B cell (primary cell): ENCODE measurements around the gene PIP4P1. TPM values are rescaled to one million over a fixed set of nuclear protein-coding genes. Genes with fewer than 3 reads are reported as not detected.

Experiments
- ATAC-seq: fragments of 200-7000 bp; cut with Tn5 transposase; one replicate; pipeline ENCODE4 v1.10.0; 2021; ENCODE audit warnings: low read depth, mild to moderate bottlenecking, moderate number of reproducible peaks, moderate library complexity
- CTCF ChIA-PET: fragments of 350-600 bp; sonication (Branson Sonifier 250); formaldehyde crosslinking; loops from one replicate; lab custom pipeline; 2021; ENCODE audit warnings: antibody characterized with exemption, inconsistent platforms; lab: Charles Lee
- POLR2A ChIA-PET: fragments of 350-600 bp; sonication (Branson Sonifier 250); formaldehyde crosslinking; loops from one replicate; lab custom pipeline; 2021; ENCODE audit warnings: antibody characterized with exemption; lab: Charles Lee
- DNase-seq: peaks from one replicate; pipeline ENCODE4 v3.0.0; 2013
- H2AFZ ChIP-seq: 2 replicates; pipeline ENCODE4 v1.6.1; 2012; ENCODE audit warnings: mild to moderate bottlenecking, low read depth, low read length; ENCODE audit not compliant: insufficient read depth, poor library complexity, severe bottlenecking
- H3K27ac ChIP-seq, 2 donors: 1 replicate in 1 of 2; 2 replicates in 1 of 2; pipeline ENCODE4 v1.5.1; 2012 to 2013; ENCODE audit warnings: low read length in 2 of 2, mild to moderate bottlenecking in 2 of 2, moderate library complexity in 1 of 2
- H3K27me3 ChIP-seq, 4 experiments: fragments of 200-600 bp in 1 of 4; sonication (generic) in 1 of 4; replicated peaks in 1 of 4; 1 replicate in 2 of 4; 2 replicates in 2 of 4; pipeline versions ENCODE4 v1.6.1 to v1.7.0; 2013 to 2016; ENCODE audit warnings: low read length in 3 of 4, mild to moderate bottlenecking in 2 of 4, mixed read lengths in 1 of 4, moderate library complexity in 1 of 4; ENCODE audit not compliant: insufficient read depth in 4 of 4, control insufficient read depth in 3 of 4; ENCODE audit errors: control extremely low read depth in 1 of 4
- H3K36me3 ChIP-seq, 2 experiments: replicated peaks in 1 of 2; 1 replicate in 1 of 2; 2 replicates in 1 of 2; pipeline versions ENCODE4 v1.6.1 to v1.7.1; 2013; ENCODE audit warnings: low read length in 1 of 2; ENCODE audit not compliant: insufficient read depth in 2 of 2, control insufficient read depth in 1 of 2; ENCODE audit errors: control extremely low read depth in 1 of 2, extremely low read depth in 1 of 2
- H3K4me1 ChIP-seq, 2 donors: fragments of 200-600 bp in 1 of 2; sonication (generic) in 1 of 2; 1 replicate in 1 of 2; 2 replicates in 1 of 2; pipeline versions ENCODE4 v1.5.1 to v1.6.1; 2013 to 2017; ENCODE audit warnings: low read length in 2 of 2; ENCODE audit not compliant: control insufficient read depth in 2 of 2, insufficient read depth in 2 of 2
- H3K4me2 ChIP-seq: replicated peaks from 2 replicates; pipeline ENCODE3; 2012; ENCODE audit warnings: mild to moderate bottlenecking, low read depth, low read length; ENCODE audit not compliant: poor library complexity, severe bottlenecking
- H3K4me3 ChIP-seq, 5 experiments: fragments of 200-600 bp in 1 of 5; sonication (generic) in 1 of 5; 1 replicate in 3 of 5; 2 replicates in 2 of 5; pipeline versions ENCODE4 v1.5.1 to v1.7.0; 2011 to 2016; ENCODE audit warnings: low read length in 4 of 5, mild to moderate bottlenecking in 4 of 5, low read depth in 2 of 5, control low read depth in 1 of 5, moderate library complexity in 1 of 5; ENCODE audit not compliant: insufficient read depth in 1 of 5; ENCODE audit errors: control extremely low read depth in 1 of 5, extremely low read depth in 1 of 5
- H3K79me2 ChIP-seq: fragments of 200-600 bp; sonication (generic); one replicate; pipeline ENCODE4 v1.6.0; 2016; ENCODE audit warnings: low read length; ENCODE audit not compliant: control insufficient read depth, insufficient read depth
- H3K9ac ChIP-seq: fragments of 200-600 bp; sonication (generic); 2 replicates; pipeline ENCODE4 v1.6.1; 2017; ENCODE audit warnings: mild to moderate bottlenecking, low read length, moderate library complexity
- H3K9me3 ChIP-seq, 3 donors: one replicate each; pipeline versions ENCODE4 v1.6.1 to v1.7.1; 2013; ENCODE audit warnings: low read length in 2 of 3; ENCODE audit not compliant: control insufficient read depth in 2 of 3, insufficient read depth in 1 of 3; ENCODE audit errors: control extremely low read depth in 1 of 3
- H4K20me1 ChIP-seq: 2 replicates; pipeline ENCODE4 v1.6.0; 2012; ENCODE audit warnings: mild to moderate bottlenecking, low read length; ENCODE audit not compliant: insufficient read depth, control insufficient read depth, poor library complexity, severe bottlenecking
- H3K27ac Mint-ChIP-seq: one replicate; pipeline ENCODE4 v1.8.0; 2021; ENCODE audit warnings: mixed read lengths
- H3K27me3 Mint-ChIP-seq: one replicate; pipeline ENCODE4 v1.8.0; 2021; ENCODE audit warnings: mixed read lengths
- H3K4me1 Mint-ChIP-seq: one replicate; pipeline ENCODE4 v1.8.0; 2021; ENCODE audit warnings: mixed read lengths
- H3K4me3 Mint-ChIP-seq: one replicate; pipeline ENCODE4 v1.8.0; 2021; ENCODE audit warnings: mixed read lengths
- H3K9me3 Mint-ChIP-seq: one replicate; pipeline ENCODE4 v1.8.0; 2022; ENCODE audit warnings: mixed read lengths; ENCODE audit not compliant: insufficient read depth
- EZH2 ChIP-seq: IDR thresholded peaks from 2 replicates; pipeline ENCODE4 v1.6.1; 2012; ENCODE audit warnings: borderline replicate concordance, low read depth, mild to moderate bottlenecking, moderate library complexity, low read length; ENCODE audit not compliant: insufficient read depth, poor library complexity, severe bottlenecking
- WGBS: methylation state at CpG from one replicate; pipeline ENCODE4 v1.1.5; 2013; ENCODE audit warnings: missing lambda C conversion rate; ENCODE audit not compliant: insufficient coverage; 5-methylcytosine and 5-hydroxymethylcytosine counted together
- intact Hi-C: fragments of 100-400 bp; cut with micrococcal nuclease; formaldehyde crosslinking; loops from one replicate; pipeline ENCODE4 v1.10.0; 2022
- polyA plus RNA-seq: library from polyadenylated mRNA; depleted of rRNA; stranded (reverse); fragments of >200 nt; gene quantifications from 2 replicates; pipeline ENCODE4 v1.2.3, GENCODE V29; 2012
- total RNA-seq, 2 donors: library from RNA; stranded (reverse); fragments of 120-200 nt in 1 of 2; gene quantifications; 1 replicate in 1 of 2; 2 replicates in 1 of 2; pipeline versions ENCODE4 v1.2.3 to v1.2.4, GENCODE V29; 2013 to 2022
- TF ChIP-seq, protein P1 (sequence below): fragments of 200-600 bp; IDR thresholded peaks from one replicate; pipeline ENCODE4 v1.8.0; 2022; ENCODE audit warnings: antibody characterized with exemption, mild to moderate bottlenecking

The PIP4P1 gene
- total and polyA plus RNA-seq, 2 donors (not counting 1 experiment from before 2014, with no cell fraction given), result 97.5 to 183 TPM

DNA sequence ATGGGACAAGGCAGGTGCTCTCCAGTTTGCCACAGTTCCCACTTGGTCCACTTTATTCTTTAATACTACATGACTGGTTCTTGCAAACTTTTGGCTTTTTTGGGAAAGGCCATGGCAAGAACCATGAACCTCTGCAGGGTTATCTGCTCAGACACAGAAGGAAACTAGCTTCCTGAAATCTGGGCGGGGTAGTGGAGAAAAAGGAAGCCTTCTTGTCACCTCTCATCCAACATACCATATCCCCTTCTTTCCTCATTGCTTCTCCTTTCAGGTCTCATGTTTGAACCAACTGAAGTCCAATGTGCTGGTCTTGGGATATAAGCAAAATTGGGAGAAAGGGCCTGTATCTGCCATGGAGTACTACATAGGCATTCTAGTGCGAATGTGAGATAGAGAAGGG lies 19.8 kb downstream of the PIP4P1 start:
- TF ChIP-seq EZH2, result no peak
- TF ChIP-seq, protein P1, sequence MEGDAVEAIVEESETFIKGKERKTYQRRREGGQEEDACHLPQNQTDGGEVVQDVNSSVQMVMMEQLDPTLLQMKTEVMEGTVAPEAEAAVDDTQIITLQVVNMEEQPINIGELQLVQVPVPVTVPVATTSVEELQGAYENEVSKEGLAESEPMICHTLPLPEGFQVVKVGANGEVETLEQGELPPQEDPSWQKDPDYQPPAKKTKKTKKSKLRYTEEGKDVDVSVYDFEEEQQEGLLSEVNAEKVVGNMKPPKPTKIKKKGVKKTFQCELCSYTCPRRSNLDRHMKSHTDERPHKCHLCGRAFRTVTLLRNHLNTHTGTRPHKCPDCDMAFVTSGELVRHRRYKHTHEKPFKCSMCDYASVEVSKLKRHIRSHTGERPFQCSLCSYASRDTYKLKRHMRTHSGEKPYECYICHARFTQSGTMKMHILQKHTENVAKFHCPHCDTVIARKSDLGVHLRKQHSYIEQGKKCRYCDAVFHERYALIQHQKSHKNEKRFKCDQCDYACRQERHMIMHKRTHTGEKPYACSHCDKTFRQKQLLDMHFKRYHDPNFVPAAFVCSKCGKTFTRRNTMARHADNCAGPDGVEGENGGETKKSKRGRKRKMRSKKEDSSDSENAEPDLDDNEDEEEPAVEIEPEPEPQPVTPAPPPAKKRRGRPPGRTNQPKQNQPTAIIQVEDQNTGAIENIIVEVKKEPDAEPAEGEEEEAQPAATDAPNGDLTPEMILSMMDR, result no peak
- ATAC-seq, result no peak
- Histone ChIP-seq H4K20me1 (no peaks in the 10 kb centered on the region), H3K36me3 (peaks cover 2 to 20% of the 10 kb centered on the region in 2 experiments), H3K9me3 (peaks cover 0 to 17% (median 3%) of the 10 kb centered on the region in 3 donors), H3K4me1 (peaks cover 45 to 51% of the 10 kb centered on the region in 2 donors), H3K4me3 (no peak overlapping the region), H3K4me2 (peak overlapping the region; percentile 48), H3K27me3 (no peaks in the 10 kb centered on the region), H3K9ac (no peak overlapping the region), H3K79me2 (no peaks in the 10 kb centered on the region), H3K27ac (peak overlapping the region in 1 of 2 donors; percentile 56), H2AFZ (no peak overlapping the region)
- ChIA-PET POLR2A (no interaction called here), CTCF (interaction anchor here (1.7 kb wide), 1 partner anchor 26 kb away, joined by 11 read pairs; no protein-coding TSS in a partner anchor)
- Mint-ChIP-seq H3K27me3 (no peaks in the 10 kb centered on the region), H3K4me1 (peaks cover 51% of the 10 kb centered on the region), H3K4me3 (no peak overlapping the region), H3K9me3 (peaks cover 2% of the 10 kb centered on the region), H3K27ac (peak overlapping the region; percentile 88)
- WGBS, result no CpG with 5 or more reads among the region's 2 CpGs
- intact Hi-C loops, result loop anchor here (1.0 kb wide), 1 partner anchor 14 kb away; no protein-coding TSS in a partner anchor
- DNase-seq, result no peak

DNA sequence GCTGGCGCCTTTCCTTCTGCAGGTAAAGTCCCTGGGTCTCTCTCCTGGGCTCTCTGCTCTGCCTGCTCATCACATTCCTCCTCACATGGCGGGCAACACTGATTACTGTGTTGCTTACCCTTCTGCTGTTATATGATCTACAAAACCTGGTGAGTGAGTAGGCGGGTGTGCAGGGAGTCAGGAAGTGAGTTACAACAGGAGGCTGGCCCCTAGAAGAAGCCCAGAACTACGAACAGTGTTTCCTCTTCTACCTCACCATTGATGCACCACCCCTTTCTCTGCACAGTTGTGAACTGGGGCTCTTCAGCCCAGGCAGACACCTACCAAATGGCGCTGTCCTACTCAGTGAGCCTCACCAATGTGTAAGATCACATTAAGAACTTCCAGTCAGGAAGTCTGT lies 20.4 kb downstream of the PIP4P1 start:
- Histone ChIP-seq H3K79me2 (no peaks in the 10 kb centered on the region), H3K27me3 (no peaks in the 10 kb centered on the region), H4K20me1 (no peaks in the 10 kb centered on the region), H3K27ac (peak overlapping the region; percentile 46 to 56), H3K9me3 (peaks cover 0 to 17% (median 3%) of the 10 kb centered on the region in 3 donors), H2AFZ (peak overlapping the region; percentile 69), H3K4me3 (no peak overlapping the region), H3K4me2 (peak overlapping the region; percentile 48), H3K9ac (no peak overlapping the region), H3K4me1 (peaks cover 45 to 57% of the 10 kb centered on the region in 2 donors), H3K36me3 (peaks cover 0 to 15% of the 10 kb centered on the region in 2 experiments)
- DNase-seq, result no peak
- Mint-ChIP-seq H3K27ac (peak overlapping the region; percentile 88), H3K27me3 (no peaks in the 10 kb centered on the region), H3K4me3 (peak overlapping the region; percentile 60), H3K4me1 (peaks cover 53% of the 10 kb centered on the region), H3K9me3 (peaks cover 2% of the 10 kb centered on the region)
- ATAC-seq, result peak; percentile 72
- ChIA-PET CTCF (interaction anchor here (1.7 kb wide), 1 partner anchor 25 kb away, joined by 11 read pairs; no protein-coding TSS in a partner anchor), POLR2A (no interaction called here)
- 0% methylated on average over 1 of the region's 5 CpGs for WGBS
- intact Hi-C loops, result loop anchor here (1.0 kb wide), 1 partner anchor 14 kb away; no protein-coding TSS in a partner anchor
- TF ChIP-seq EZH2, result no peak
- TF ChIP-seq, protein P1, result no peak
